Left colon (tissue), 2 donors: ENCODE results near the gene PHGDH. TPM values are rescaled to one million over a fixed set of nuclear protein-coding genes. Genes with fewer than 3 reads are reported as not detected.
"Not testable (repeated sequence)": the region's sequence is repeated elsewhere in the genome, so short reads cannot be mapped to it uniquely, and the experiment has no call there.

Experiments
- ATAC-seq: fragments of 200-7000 bp; cut with Tn5 transposase; one replicate; pipeline ENCODE4 v1.9.1; 2020; ENCODE audit warnings: mild to moderate bottlenecking, moderate library complexity
- DNase-seq, 2 donors: peaks; one replicate each; pipeline ENCODE4 v3.0.0-alpha.2; 2020
- intact Hi-C, 2 donors: fragments of 100-400 bp; cut with DNase I in 1 of 2; cut with micrococcal nuclease in 1 of 2; formaldehyde crosslinking; loops; one replicate each; pipeline versions ENCODE4 v1.11.2 to v1.14.0; 2022; cut with DNase I, micrococcal nuclease
- total RNA-seq, 2 donors: library from RNA; stranded (reverse); fragmentation: NEBNext Ultra II Directional; extraction: Animal tissue kit (Norgen Biotek cat#: 25700); gene quantifications; one replicate each; pipeline ENCODE4 v1.2.1, GENCODE V29; 2021
- donor health status: DM: no; HTN: no; CAD: no.
- donor health status: DM: yes; HTN: yes; CAD: no.

Gene PHGDH
- total RNA-seq, 2 donors from 2014 or later: 4.6 to 8.6 TPM

DNA sequence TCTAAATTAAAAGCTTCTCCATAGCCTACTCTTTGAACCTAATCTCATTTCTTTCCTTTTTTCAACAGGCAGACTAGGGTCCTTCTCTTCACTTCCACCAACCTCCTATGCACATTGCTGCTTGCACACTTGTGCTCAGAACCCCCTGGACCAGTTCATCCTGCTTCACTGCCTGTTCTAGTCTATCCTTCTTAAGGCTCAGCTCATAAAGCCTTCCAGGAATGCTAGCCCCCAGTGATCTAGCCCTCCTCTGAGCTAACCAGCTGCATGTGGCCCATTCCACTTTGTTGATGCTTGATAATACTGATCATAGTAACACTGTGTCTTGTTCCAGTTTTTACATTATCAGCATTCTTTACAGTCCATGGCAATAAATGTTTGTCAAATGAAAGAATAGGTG is 22.9 kb upstream of the PHGDH start:
- intact Hi-C loops: no loop called here
- DNase-seq: no peak
- ATAC-seq: no peak

GRCh38 chr1:119689511-119689910 is 22.2 kb upstream of the PHGDH start:
- intact Hi-C loops: no loop called here
- DNase-seq (no peak), ATAC-seq (no peak)

DNA sequence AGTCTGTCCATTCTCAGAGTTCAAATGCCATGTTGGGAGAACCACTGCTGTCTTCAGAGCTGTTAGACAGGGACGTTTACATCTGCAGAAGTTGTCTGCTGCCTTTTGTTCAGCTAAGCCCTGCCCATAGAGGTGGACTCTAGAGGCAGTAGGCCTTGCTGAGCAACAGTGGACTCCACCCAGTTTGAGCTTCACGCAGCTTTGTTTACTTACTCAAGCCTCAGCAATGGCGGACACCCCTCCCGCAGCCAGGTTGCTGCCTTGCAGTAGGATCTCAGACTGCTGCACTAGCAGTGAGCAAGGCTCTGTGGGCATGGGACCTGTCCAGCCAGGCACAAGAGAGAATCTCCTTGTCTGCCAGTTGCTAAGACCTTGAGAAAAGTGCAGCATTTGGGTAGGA is 14.9 kb upstream of the PHGDH start:
- intact Hi-C loops: not testable (repeated sequence)
- peak; percentile 96 for ATAC-seq
- DNase-seq: peak in 1 of 2 donors; percentile 20

DNA sequence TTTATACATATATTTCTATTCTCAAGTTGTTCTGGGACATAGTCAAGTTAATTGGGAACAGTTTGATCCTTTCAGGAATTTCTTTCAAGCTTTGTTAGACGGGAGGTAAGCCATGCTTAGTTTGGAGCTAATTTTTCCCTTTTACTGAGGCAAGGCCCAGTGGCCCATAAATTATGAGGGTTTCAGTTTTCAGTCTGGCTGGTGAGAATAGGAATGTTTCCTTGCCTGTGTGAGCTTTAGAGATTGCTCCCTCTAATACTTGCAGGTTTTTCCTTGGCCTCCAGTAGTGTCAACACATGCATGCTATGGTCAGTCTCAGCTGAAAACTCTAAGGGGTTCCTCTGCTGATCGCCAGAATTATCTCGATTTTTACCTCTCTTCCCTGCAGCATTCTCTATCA is 14.1 kb upstream of the PHGDH start:
- intact Hi-C loops: no loop called here
- no peak for DNase-seq
- no peak for ATAC-seq

DNA sequence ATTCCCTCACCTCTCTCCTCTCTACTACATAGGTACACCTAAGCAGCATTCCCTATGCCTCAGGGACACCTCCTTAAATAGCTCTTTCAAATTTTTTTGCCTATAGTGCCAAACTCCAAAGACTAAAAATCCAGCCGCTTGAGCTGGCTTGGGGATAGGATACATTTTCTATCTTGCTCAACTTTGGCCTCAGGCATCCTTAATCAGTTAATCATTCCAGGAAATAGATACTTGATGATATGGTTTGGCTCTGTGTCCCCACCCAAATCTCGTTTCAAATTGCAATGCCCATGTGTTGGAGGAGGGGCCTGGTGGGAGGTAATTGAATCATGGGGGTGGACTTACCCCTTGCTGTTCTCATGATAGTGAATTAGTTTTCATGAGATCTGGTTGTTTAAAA is 11.4 kb upstream of the PHGDH start:
- ATAC-seq (no peak), DNase-seq (no peak)
- intact Hi-C loops: no loop called here

DNA sequence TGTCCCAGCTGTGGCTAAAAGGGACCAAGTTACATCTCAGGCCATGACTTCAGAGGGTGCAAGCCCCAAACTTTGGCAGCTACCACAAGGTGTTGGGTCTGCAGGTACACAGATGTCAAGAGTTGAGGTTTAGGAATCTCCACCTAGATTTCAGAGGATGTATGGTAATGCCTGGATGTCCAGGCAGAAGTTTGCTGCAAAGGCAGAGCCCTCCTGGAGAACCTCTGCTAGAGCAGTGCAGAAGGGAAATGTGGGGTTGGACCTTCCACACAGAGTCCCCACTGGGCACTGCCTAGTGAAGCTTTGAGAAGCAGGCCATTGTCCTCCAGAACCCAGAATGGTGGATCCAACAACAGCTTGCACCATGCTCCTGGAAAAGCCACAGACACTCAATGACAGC is 10.1 kb upstream of the PHGDH start:
- intact Hi-C loops: no loop called here
- no peak for ATAC-seq
- no peak for DNase-seq

DNA sequence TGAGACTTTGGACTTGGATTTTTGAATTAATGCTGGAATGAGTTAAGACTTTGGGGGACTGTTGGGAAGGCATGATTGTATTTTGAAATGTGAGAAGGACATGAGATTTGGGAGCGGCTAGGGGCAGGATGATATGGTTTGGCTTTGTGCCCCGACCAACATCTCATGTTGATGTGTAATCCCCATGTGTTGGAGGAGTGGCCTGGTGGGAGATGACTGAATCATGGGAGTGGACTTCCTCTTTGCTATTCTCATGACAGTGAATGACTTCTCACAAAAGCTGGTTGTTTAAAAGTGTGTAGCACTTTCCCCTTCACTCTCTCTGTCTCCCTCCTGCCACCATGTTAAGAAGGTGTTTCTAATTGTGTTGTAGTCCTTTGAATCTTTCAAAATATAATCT is 9.3 kb upstream of the PHGDH start:
- intact Hi-C loops: no loop called here
- ATAC-seq: no peak
- no peak for DNase-seq

- DNase-seq: no peak
- intact Hi-C loops: no loop called here
- ATAC-seq: no peak
Observed at GRCh38 chr1:119703666-119704450, 7.9 kb upstream of the PHGDH start.

DNA sequence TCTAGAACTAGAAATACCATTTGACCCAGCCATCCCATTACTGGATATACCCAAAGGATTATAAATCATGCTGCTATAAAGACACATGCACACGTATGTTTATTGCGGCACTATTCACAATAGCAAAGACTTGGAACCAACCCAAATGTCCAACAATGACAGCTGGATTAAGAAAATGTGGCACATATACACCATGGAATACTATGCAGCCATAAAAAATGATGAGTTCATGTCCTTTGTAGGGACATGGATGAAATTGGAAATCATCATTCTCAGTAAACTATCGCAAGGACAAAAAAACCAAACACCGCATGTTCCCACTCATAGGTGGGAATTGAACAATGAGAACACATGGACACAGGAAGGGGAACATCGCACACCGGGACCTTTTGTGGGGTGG is 5.1 kb upstream of the PHGDH start:
- DNase-seq, ATAC-seq, intact Hi-C loops: not testable (repeated sequence)

DNA sequence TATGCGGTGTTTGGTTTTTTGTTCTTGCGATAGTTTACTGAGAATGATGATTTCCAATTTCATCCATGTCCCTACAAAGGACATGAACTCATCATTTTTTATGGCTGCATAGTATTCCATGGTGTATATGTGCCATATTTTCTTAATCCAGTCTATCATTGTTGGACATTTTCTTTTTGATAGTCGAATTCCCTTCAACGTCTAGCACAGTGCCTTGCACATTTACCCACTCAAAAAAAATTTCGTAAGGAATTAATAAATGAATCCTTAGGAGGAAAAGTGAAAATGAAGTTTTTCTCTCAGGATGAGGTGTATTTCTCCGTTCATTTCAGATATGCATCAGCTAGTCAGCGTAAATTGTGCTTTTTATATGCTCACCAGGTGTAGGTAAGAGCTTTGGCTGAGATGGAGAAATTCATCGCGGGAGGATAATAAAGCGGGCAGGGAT is 354 bp upstream of the PHGDH start:
- intact Hi-C loops, DNase-seq, ATAC-seq: not testable (repeated sequence)

DNA sequence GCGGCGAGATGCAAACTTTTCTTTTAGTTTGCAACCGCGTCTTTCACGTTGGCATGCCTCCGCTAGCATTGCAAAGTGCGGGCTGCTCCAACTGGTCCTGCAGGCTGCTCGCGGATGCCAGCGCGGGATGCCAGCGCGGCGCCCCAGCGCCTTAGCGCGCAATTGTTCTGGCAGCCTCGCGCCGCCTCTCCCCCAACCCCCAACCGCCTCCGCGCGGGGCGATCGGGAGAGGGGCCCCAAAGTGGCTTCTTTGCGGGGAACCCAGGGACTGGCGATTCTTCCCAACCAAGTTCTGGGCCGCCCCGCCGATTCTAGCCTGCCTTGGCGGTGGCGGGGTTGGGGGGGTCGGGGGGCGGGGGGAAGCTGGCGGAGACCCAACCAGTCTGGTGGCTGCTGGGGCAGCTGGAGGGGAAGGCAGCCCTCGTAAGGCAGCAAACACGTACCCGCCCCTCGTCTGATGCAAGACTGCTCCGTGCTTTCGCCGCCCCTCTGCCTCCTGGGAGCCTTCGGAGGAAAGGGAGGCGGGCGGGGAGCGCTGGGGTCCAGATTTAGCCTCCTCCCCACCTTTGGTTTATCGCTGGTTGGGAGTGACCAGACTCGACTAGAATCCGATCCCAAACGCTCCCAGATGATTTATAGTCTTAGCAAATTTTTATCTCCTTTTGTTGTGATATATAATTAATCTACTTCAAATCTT is 756 bp downstream of the PHGDH start:
- peak; percentile 54 to 74 for DNase-seq
- peak; percentile 67 for ATAC-seq
- intact Hi-C loops: no loop called here

- intact Hi-C loops: no loop called here
- DNase-seq (no peak), ATAC-seq (no peak)
Observed at GRCh38 chr1:119713039-119713748, 1.5 kb downstream of the PHGDH start.

DNA sequence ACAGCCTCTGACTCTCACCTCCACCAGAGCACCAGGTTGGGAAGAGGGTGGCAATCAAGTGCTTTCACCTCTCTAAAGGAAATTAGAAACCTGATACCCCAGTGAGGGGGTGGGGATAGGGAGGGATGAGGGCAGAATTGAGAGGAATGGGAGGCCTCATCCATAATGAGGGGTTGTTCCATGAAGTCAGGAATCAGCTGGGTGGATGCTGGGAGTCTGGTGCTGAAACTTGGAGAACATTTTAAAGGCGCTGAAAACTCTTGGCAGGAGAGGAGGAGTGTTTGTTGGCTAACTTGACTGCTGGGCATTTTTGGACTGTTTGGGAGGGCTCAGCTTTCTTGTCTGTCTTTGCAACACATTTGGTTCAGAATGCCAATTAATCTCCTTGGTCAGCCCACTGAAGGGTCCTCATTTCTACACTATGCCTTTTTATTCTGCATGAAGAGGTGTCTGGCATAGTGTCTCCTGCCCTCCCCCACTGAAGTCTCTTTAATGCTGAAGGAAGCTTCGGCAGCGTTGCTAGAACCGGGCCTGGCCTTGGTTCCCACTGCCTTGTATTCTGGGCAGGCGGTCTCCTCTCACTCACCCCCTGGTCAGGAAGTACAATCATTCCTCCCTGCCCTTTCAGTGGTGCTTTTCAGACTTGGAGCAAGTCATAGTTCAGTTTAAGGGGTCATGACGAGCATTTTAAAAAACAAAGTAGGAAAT is 2.2 kb downstream of the PHGDH start:
- ATAC-seq: no peak

DNA sequence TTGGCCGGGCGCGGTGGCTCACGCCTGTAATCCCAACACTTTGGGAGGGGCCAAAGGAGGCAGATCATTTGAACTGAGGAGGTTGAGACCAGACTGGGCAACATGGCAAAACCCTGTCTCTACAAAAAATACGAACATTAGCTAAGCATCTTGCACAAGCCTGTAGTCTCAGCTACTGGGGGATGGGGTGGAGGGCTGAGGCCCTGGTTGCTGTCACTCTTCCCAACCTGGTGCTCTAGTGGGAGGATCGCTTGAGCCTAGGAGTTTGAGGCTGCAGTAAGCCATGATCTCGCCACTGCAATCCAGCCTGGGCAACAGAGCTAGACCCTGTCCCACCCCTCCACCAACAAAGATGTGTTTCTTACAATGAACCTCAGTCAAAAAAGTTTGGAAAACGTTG is 2.8 kb downstream of the PHGDH start:
- DNase-seq (no peak), ATAC-seq (no peak)
- intact Hi-C loops: no loop called here

More for the DNA sequence above, 2.2 kb downstream of the PHGDH start:
- DNase-seq: no peak
- intact Hi-C loops: no loop called here

DNA sequence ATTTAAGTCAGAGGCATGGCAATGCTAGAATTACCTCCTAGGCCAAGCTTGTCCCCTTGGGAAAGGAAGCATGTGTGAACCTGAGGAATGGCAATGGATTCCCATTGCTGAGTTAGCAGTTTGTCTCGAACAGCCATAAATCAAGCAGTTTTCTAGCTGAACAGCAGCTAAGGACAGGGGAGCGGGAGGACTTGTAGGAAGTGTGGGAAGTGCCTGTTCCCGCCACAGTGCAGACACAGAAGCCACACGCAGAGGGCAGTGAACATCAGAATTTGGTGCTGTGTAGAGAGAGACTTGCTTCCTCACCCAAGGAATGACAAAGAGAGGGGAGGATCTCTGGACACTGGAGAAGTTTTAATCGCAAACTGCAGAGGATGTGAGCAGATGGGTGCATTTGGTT is 3.8 kb downstream of the PHGDH start:
- ATAC-seq: no peak
- no peak for DNase-seq
- intact Hi-C loops: no loop called here

- intact Hi-C loops: no loop called here
- DNase-seq (no peak), ATAC-seq (no peak)
Observed at GRCh38 chr1:119718409-119718808, 6.7 kb downstream of the PHGDH start.

DNA sequence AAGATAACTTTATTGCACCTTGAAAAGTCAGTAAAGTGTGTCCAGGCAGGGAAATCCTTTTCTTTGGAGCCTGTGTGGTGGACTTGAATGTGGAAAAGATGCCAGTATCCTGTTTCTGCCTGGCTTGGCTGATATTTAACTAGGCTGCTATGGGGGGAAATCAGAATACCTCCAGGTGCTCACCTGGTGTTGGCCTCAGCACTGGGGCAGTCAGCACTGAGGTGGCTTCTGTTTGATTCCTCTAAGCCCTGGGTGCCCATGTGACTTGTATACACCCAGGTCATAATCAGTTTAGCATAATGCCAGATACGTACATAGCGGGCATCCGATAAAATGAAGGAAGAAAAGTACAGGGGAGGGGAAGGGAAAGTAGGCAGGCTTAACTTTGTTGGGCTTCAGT is 7.2 kb downstream of the PHGDH start:
- intact Hi-C loops: no loop called here
- peak; percentile 78 for ATAC-seq
- DNase-seq: no peak

DNA sequence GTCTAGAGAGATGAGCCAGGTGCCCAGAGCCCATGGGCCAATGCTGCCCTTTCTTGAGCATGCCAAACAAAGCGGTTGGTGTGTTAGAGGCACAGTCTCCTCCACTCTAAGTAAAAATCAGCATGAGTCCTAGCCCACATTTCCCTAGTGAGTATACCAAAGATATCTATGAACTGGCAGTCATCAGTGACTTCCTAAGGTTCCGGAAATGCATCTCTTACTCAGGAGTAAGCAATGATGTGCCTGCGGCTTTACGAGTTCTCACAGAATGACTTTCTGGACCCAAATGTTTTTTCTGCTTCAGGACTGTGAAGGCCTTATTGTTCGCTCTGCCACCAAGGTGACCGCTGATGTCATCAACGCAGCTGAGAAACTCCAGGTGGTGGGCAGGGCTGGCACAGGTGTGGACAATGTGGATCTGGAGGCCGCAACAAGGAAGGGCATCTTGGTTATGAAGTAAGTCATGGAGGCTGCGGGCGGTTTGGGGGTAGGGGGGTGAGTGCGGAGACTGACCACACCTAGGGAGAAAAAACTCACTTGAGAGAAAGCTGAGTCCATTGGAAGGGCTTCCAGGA is 9.2 kb downstream of the PHGDH start:
- no peak for ATAC-seq
- intact Hi-C loops: no loop called here
- DNase-seq: no peak

GRCh38 chr1:119721896-119722295 is 10.2 kb downstream of the PHGDH start:
- intact Hi-C loops: no loop called here
- ATAC-seq (peak; percentile 28), DNase-seq (no peak)
